HEK293 (cell line): ENCODE measurements around the gene SH3RF3.

ENCODE experiments used
- CTCF ChIA-PET: fragments of 350-600 bp; formaldehyde crosslinking; extraction: SDS; loops from one replicate; lab custom pipeline; 2021; ENCODE audit warnings: antibody characterized with exemption; lab: Yijun Ruan, JAX
- POLR2A ChIA-PET: fragments of 300-600 bp; formaldehyde crosslinking; extraction: SDS; loops from one replicate; lab custom pipeline; 2020; ENCODE audit warnings: antibody characterized with exemption, inconsistent platforms; lab: Yijun Ruan, JAX
- H3K27ac ChIP-seq: fragments of 200-500 bp; sonication (Bioruptor generic); 2 replicates; pipeline ENCODE4 v1.5.1; 2014; ENCODE audit warnings: low read depth, low read length, control low read depth, inconsistent platforms; ENCODE audit errors: extremely low read depth
- H3K36me3 ChIP-seq, 2 experiments: fragments of 200-500 bp in 1 of 2; sonication (Bioruptor generic) in 1 of 2; 1 replicate in 1 of 2; 2 replicates in 1 of 2; pipeline ENCODE4 v1.5.1; 2014 to 2017; ENCODE audit warnings: inconsistent platforms in 2 of 2, low read length in 2 of 2; ENCODE audit not compliant: control insufficient read depth in 2 of 2, insufficient read depth in 1 of 2
- H3K4me1 ChIP-seq: fragments of 200-500 bp; sonication (Bioruptor generic); 2 replicates; pipeline ENCODE4 v1.5.1; 2014; ENCODE audit warnings: mild to moderate bottlenecking, low read length, inconsistent platforms; ENCODE audit not compliant: control insufficient read depth, insufficient read depth
- H3K4me3 ChIP-seq: 2 replicates; pipeline ENCODE4 v1.5.1; 2011; ENCODE audit warnings: low read depth, mild to moderate bottlenecking, control low read depth, low read length, moderate library complexity
- H3K9me3 ChIP-seq: fragments of 200-500 bp; sonication (Bioruptor generic); 2 replicates; pipeline ENCODE4 v1.5.1; 2014; ENCODE audit warnings: low read depth, low read length, inconsistent platforms; ENCODE audit not compliant: control insufficient read depth, insufficient read depth
- FEZF1 ChIP-seq: fragments of 450-650 bp; formaldehyde crosslinking; IDR thresholded peaks from 2 replicates; pipeline ENCODE4 v1.5.1; 2016; ENCODE audit warnings: missing biosample characterization, missing genetic modification characterization
- GLI2 ChIP-seq: fragments of 450-650 bp; formaldehyde crosslinking; IDR thresholded peaks from 2 replicates; pipeline ENCODE4; 2017; ENCODE audit warnings: missing biosample characterization, missing genetic modification characterization, low read depth, borderline replicate concordance
- HOXA7 ChIP-seq: sonication (generic); formaldehyde crosslinking; IDR thresholded peaks from 2 replicates; pipeline ENCODE4 v1.8.1; 2022; ENCODE audit warnings: missing genetic modification reagents, borderline replicate concordance
- HOXC10 ChIP-seq: sonication (generic); formaldehyde crosslinking; IDR thresholded peaks from 2 replicates; pipeline ENCODE4 v1.8.1; 2023; ENCODE audit warnings: mild to moderate bottlenecking, missing genetic modification reagents
- MYNN ChIP-seq: fragments of 450-650 bp; formaldehyde crosslinking; IDR thresholded peaks from 2 replicates; pipeline ENCODE4 v1.5.1; 2016; ENCODE audit warnings: missing biosample characterization, missing genetic modification characterization, borderline replicate concordance
- OSR2 ChIP-seq: fragments of 450-650 bp; formaldehyde crosslinking; IDR thresholded peaks from 2 replicates; pipeline ENCODE4 v1.5.1; 2016; ENCODE audit warnings: missing biosample characterization, missing genetic modification characterization
- ZFP69B ChIP-seq: fragments of 450-650 bp; formaldehyde crosslinking; IDR thresholded peaks from 2 replicates; pipeline ENCODE4 v1.5.1; 2016; ENCODE audit warnings: missing biosample characterization, missing genetic modification characterization
- ZNF112 ChIP-seq: fragments of 450-650 bp; formaldehyde crosslinking; IDR thresholded peaks from 2 replicates; pipeline ENCODE4 v1.5.0; 2017; ENCODE audit warnings: missing biosample characterization, missing genetic modification characterization
- ZNF132 ChIP-seq: fragments of 450-650 bp; formaldehyde crosslinking; IDR thresholded peaks from 2 replicates; pipeline ENCODE4 v1.5.1; 2017; ENCODE audit warnings: missing biosample characterization, missing genetic modification characterization, borderline replicate concordance
- ZNF24 ChIP-seq: fragments of 450-650 bp; formaldehyde crosslinking; IDR thresholded peaks from 2 replicates; pipeline ENCODE4 v1.5.1; 2016; ENCODE audit warnings: missing biosample characterization, missing genetic modification characterization
- ZNF302 ChIP-seq: fragments of 450-650 bp; formaldehyde crosslinking; IDR thresholded peaks from 2 replicates; pipeline ENCODE4 v1.5.1; 2016; ENCODE audit warnings: missing biosample characterization, missing genetic modification characterization, low read depth
- ZNF521 ChIP-seq: fragments of 450-650 bp; formaldehyde crosslinking; IDR thresholded peaks from 2 replicates; pipeline ENCODE4 v1.5.1; 2017; ENCODE audit warnings: missing biosample characterization, mild to moderate bottlenecking, missing genetic modification characterization
- ZNF549 ChIP-seq: fragments of 450-650 bp; IDR thresholded peaks from 2 replicates; pipeline ENCODE4 v1.5.1; 2018; ENCODE audit warnings: missing biosample characterization, missing genetic modification characterization, mild to moderate bottlenecking, inconsistent platforms, moderate library complexity
- ZNF561 ChIP-seq: fragments of 450-650 bp; IDR thresholded peaks from 2 replicates; pipeline ENCODE4 v1.5.1; 2018; ENCODE audit warnings: missing biosample characterization, missing genetic modification characterization, borderline replicate concordance
- ZNF571 ChIP-seq: fragments of 450-650 bp; formaldehyde crosslinking; IDR thresholded peaks from 2 replicates; pipeline ENCODE4 v1.5.0; 2017; ENCODE audit warnings: missing biosample characterization, missing genetic modification characterization
- ZNF623 ChIP-seq: fragments of 450-650 bp; formaldehyde crosslinking; IDR thresholded peaks from 2 replicates; pipeline ENCODE4 v1.5.1; 2016; ENCODE audit warnings: missing biosample characterization, missing genetic modification characterization
- TF ChIP-seq, protein P1 (sequence below): fragments of 450-650 bp; formaldehyde crosslinking; IDR thresholded peaks from 2 replicates; pipeline ENCODE4 v1.5.1; 2016; ENCODE audit warnings: missing biosample characterization, missing genetic modification characterization, borderline replicate concordance
- TF ChIP-seq, protein P2 (sequence below): fragments of 450-650 bp; formaldehyde crosslinking; IDR thresholded peaks from 2 replicates; pipeline ENCODE4 v1.5.1; 2017; ENCODE audit warnings: missing biosample characterization, missing genetic modification characterization
- TF ChIP-seq, protein P3 (sequence below): fragments of 450-650 bp; formaldehyde crosslinking; IDR thresholded peaks from 2 replicates; pipeline ENCODE4 v1.5.1; 2016; ENCODE audit warnings: missing biosample characterization, missing genetic modification characterization
- TF ChIP-seq, protein P4 (sequence below): fragments of 450-650 bp; IDR thresholded peaks from 2 replicates; pipeline ENCODE4 v1.5.1; 2018; ENCODE audit warnings: missing biosample characterization, mild to moderate bottlenecking, missing genetic modification characterization

Gene SH3RF3

DNA sequence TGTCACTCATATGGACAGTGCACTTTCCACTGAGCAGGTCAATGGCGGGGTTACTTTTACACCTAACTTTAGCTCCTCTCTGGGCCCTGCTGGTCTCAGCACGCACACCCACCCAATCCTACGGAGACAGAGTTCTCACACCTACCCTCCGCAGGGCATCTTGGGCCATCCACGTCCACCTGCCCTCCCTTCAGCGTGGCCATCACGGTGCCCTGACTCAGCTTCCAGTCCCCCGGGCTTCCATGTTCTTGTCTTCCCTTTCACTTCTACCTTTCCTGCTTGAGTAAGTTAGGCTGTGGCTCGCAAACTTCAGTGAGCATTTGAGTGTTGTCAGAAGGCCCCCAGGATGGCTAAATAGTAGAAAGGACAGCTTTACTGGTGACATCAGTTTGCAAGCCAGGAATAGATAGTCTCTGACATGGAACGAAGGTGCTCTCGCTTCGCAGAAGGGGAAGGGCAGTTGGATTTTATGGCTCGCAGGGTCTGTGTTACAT lies 252.4 kb downstream of the SH3RF3 start:
- CTCF ChIA-PET, result no interaction called here
- POLR2A ChIA-PET, result no interaction called here

More for the DNA sequence above, 252.4 kb downstream of the SH3RF3 start:
- no peak overlapping the region for H3K27ac ChIP-seq
- H3K4me3 ChIP-seq, result no peak overlapping the region
- no peaks in the 10 kb centered on the region; the same call in 1 of the 2 replicates for H3K4me1 ChIP-seq
- TF ChIP-seq, protein P1, sequence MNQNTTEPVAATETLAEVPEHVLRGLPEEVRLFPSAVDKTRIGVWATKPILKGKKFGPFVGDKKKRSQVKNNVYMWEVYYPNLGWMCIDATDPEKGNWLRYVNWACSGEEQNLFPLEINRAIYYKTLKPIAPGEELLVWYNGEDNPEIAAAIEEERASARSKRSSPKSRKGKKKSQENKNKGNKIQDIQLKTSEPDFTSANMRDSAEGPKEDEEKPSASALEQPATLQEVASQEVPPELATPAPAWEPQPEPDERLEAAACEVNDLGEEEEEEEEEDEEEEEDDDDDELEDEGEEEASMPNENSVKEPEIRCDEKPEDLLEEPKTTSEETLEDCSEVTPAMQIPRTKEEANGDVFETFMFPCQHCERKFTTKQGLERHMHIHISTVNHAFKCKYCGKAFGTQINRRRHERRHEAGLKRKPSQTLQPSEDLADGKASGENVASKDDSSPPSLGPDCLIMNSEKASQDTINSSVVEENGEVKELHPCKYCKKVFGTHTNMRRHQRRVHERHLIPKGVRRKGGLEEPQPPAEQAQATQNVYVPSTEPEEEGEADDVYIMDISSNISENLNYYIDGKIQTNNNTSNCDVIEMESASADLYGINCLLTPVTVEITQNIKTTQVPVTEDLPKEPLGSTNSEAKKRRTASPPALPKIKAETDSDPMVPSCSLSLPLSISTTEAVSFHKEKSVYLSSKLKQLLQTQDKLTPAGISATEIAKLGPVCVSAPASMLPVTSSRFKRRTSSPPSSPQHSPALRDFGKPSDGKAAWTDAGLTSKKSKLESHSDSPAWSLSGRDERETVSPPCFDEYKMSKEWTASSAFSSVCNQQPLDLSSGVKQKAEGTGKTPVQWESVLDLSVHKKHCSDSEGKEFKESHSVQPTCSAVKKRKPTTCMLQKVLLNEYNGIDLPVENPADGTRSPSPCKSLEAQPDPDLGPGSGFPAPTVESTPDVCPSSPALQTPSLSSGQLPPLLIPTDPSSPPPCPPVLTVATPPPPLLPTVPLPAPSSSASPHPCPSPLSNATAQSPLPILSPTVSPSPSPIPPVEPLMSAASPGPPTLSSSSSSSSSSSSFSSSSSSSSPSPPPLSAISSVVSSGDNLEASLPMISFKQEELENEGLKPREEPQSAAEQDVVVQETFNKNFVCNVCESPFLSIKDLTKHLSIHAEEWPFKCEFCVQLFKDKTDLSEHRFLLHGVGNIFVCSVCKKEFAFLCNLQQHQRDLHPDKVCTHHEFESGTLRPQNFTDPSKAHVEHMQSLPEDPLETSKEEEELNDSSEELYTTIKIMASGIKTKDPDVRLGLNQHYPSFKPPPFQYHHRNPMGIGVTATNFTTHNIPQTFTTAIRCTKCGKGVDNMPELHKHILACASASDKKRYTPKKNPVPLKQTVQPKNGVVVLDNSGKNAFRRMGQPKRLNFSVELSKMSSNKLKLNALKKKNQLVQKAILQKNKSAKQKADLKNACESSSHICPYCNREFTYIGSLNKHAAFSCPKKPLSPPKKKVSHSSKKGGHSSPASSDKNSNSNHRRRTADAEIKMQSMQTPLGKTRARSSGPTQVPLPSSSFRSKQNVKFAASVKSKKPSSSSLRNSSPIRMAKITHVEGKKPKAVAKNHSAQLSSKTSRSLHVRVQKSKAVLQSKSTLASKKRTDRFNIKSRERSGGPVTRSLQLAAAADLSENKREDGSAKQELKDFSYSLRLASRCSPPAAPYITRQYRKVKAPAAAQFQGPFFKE, result no peak
- no peak for TF ChIP-seq ZNF521 (tag by site-specific recombination)
- no peak for TF ChIP-seq ZNF623 (tag by site-specific recombination)
- TF ChIP-seq ZNF561 (tag by site-specific recombination), result no peak
- TF ChIP-seq HOXA7, result no peak
- TF ChIP-seq, protein P2, sequence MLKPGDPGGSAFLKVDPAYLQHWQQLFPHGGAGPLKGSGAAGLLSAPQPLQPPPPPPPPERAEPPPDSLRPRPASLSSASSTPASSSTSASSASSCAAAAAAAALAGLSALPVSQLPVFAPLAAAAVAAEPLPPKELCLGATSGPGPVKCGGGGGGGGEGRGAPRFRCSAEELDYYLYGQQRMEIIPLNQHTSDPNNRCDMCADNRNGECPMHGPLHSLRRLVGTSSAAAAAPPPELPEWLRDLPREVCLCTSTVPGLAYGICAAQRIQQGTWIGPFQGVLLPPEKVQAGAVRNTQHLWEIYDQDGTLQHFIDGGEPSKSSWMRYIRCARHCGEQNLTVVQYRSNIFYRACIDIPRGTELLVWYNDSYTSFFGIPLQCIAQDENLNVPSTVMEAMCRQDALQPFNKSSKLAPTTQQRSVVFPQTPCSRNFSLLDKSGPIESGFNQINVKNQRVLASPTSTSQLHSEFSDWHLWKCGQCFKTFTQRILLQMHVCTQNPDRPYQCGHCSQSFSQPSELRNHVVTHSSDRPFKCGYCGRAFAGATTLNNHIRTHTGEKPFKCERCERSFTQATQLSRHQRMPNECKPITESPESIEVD (tag by site-specific recombination), result no peak
- no peak for TF ChIP-seq HOXC10 (CRISPR knock-in tag)
- no peak for TF ChIP-seq ZNF571
- TF ChIP-seq, protein P3, sequence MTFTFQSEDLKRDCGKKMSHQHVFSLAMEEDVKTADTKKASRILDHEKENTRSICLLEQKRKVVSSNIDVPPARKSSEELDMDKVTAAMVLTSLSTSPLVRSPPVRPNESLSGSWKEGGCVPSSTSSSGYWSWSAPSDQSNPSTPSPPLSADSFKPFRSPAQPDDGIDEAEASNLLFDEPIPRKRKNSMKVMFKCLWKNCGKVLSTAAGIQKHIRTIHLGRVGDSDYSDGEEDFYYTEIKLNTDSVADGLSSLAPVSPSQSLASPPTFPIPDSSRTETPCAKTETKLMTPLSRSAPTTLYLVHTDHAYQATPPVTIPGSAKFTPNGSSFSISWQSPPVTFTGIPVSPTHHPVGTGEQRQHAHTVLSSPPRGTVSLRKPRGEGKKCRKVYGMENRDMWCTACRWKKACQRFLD, result no peak
- TF ChIP-seq GLI2, result no peak
- no peak for TF ChIP-seq ZNF112
- TF ChIP-seq ZNF132 (tag by site-specific recombination), result no peak
- no peak for TF ChIP-seq ZNF24
- TF ChIP-seq, protein P4, sequence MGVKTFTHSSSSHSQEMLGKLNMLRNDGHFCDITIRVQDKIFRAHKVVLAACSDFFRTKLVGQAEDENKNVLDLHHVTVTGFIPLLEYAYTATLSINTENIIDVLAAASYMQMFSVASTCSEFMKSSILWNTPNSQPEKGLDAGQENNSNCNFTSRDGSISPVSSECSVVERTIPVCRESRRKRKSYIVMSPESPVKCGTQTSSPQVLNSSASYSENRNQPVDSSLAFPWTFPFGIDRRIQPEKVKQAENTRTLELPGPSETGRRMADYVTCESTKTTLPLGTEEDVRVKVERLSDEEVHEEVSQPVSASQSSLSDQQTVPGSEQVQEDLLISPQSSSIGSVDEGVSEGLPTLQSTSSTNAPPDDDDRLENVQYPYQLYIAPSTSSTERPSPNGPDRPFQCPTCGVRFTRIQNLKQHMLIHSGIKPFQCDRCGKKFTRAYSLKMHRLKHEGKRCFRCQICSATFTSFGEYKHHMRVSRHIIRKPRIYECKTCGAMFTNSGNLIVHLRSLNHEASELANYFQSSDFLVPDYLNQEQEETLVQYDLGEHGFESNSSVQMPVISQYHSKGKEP (tag by site-specific recombination), result no peak
- no peak for TF ChIP-seq ZFP69B (tag by site-specific recombination)
- TF ChIP-seq ZNF302 (tag by site-specific recombination), result no peak
- TF ChIP-seq ZNF549 (tag by site-specific recombination), result no peak
- TF ChIP-seq OSR2 (tag by site-specific recombination), result no peak
- no peak for TF ChIP-seq MYNN (tag by site-specific recombination)
- no peak for TF ChIP-seq FEZF1 (tag by site-specific recombination)
- TF ChIP-seq, all 188 proteins: peak for 0
- H3K36me3 ChIP-seq, result no peaks in the 10 kb centered on the region
- H3K9me3 ChIP-seq, result no peaks in the 10 kb centered on the region
